ENCODE data around the gene DAP.
"Not testable (repeated sequence)": the region's sequence is repeated elsewhere in the genome, so short reads cannot be mapped to it uniquely, and the experiment has no call there.

DAP gene, protein sequence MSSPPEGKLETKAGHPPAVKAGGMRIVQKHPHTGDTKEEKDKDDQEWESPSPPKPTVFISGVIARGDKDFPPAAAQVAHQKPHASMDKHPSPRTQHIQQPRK

DNA sequence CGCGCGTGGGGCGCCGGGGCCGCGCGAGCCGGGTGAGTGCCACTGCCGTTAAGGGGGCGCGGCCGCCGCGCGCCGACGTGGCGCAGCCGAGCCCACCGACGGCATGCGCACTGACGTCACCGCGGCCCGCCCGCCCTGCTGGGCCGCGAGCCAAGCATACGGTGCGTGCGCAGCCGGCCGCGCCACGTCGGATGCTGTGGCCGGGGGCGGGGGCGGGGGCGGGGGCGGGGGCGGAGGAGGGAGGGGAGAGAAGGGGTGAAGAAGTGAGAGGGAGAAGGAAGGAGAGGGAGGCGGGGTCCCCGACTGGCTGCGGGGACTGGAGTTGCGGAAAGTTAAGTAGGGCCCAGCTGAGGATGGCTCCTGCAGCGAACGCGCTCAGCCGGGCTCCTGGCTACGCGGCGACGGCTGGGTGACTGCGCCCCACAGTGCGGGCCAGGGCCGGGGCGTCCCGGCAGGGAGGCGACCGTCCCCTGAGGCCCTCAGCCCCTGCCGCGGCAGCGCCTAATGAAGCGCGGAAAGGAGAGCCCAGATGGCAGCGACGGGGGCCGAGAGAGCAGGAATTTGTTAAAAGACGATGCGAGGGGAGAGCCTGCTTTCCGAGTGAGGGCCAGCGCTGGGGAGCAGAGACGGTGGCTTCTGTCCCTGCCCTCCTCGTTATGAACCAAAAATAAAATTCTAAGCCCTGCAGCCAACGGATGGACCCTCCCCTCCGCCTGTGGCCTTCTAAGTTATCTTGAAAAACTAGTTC, at the start of gene DAP:
Gene DAP (minus strand): TSS at position 50 of the 748 bp plus-strand sequence. CDS start 166 bp downstream, outside the sequence.
- DNase-seq = peak; percentile 51 to 93

DNA sequence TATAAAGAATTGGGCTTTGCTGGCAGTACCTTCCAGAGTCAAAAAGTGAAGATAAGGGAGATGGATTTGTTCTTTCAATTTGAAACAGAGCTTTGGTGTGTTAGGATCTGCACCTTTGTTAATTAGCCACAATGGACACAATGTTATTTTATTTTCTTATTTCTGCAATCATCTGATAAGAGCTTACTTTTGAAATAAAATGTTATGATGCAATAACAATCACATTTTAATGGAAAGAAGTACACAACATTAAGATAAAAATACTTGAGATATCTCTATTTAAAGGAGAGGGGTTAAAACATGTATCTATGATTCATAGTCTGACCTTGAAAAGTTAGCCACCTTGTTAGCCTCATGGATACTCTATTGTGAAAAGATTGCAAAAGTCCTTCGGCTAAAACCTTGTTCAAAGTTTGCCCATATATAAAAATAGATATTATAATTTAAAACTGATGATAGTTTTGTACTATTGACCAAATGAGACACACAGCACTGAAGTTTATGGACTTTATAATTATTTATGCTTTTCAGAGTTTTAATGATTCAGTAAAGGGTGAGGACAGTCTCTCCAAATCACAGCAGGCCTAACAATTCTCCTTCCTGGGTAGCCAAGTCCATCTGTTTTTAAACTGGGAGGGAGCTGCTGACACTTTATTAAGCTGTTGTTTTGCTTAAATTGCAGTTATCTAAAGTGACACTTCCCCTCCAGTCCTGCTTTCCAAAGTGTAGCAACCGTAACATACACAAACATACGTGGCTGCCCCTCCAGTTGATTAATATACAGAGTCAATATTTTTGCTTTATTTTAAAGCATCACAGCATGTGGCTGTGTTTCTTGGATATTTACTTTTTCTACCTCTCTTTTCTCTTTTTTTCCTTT, 47.6 kb upstream of the DAP start:
- DNase-seq = no peak

DNA sequence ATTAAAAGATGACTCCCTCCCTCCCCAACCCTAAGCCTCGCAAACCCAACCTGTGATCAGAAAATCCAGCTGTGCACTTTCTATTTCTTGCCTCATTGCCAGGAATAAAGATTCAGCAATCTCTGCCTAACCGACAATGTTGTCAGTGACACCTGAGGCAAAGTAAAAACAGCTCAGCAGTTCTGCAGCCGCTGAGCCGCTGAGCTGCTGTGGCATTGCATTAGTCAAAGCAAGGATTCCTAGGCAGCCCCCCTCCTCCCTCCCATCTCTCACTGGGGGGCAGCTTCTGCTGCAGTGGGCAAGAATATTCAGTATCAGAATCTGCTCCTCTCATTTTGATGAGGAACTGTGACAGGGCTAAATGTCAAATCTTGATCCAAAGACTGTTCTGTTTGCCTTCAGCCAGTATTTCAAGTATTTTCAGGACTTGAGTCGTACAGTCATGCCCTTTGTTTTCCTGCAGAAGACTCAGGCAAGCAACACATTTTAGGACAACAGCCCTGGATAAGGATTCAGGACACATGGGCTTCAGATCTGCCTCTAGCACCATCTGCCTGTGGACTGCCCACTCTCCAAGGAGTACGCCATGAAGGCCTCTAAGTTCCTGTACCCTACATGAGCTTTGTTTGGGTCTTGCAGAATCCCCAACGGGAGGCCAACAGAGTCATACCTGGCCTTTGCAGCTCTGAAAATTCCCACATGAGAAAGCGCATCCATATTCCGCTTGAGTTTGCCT, 41.1 kb upstream of the DAP start:
- no peak for DNase-seq

DNA sequence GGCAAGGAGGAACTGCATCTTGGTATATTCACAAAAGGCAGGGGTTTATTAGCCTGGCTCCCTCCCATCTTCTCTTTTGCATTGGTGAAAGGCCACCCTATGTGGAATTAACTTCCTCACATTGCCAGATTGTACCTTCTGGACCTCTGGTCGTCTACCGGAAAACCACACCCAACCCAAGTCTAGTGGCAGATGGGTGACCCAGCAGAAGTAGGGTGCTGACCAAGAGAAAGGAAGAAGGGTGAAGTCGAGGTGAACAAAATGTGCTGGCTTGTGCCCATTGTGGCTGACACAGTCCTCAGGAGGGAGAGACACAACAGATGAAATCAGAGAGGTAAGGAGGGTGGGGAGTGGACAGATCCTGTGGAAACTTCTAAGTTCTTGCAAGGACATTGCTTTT, 39.8 kb upstream of the DAP start:
- no peak for DNase-seq

DNA sequence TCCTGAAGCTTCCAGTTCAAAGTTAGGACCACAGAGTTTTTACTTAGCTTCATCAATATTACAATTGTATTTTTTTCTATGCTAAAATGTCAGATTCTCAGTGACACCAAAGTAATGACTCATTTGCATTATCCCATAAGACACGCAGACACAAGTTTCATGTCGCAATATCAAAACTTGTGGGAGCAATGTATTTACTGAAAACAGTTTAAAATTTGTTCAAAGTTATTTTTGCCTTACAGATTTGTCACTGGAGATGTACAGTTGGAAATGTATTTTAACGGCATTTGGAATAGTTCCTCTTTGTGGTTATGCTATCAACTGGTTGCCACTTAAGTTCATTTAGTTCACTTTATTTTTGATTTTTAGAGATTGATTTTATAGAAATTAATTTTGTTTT, 36.2 kb upstream of the DAP start:
- DNase-seq = no peak

DNA sequence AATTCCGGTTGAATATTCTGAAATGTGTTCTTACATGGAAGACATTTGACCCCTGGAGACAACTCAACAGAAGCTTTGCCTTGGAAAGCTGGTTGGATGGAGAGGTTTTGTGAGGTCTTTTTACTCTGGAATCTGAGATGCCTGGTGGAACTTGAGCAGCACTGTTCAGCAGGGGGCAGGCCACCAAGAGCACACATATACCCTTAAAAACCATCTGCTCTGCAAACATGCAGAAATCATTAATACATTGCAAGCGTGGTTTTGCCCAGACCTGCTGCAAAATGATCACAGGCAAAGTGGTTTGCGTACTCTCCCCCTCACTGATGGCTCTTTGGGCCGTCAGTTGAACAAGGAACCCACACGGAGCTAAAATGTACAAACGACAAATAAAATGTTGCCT, 32.8 kb upstream of the DAP start:
- no peak for DNase-seq

DNA sequence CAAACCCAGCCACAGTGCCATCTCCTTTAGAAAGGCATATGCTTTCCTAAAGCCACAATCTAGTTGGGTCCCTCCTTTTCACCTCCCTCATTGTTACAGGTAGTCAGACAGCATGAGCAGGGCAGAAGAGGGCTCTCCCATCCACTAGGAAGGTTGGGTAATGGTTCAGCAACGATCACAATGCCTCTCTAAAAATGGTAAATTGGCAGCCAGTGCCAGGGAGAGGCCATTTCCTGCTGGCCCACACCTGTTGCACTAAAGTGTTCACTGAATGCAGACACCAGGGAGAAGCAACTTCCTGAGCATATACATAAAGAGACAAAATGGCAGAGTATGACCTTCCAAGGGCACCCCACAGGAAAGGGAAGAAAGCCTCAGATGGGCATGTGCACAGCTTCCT, 31.3 kb upstream of the DAP start:
- no peak for DNase-seq

DNA sequence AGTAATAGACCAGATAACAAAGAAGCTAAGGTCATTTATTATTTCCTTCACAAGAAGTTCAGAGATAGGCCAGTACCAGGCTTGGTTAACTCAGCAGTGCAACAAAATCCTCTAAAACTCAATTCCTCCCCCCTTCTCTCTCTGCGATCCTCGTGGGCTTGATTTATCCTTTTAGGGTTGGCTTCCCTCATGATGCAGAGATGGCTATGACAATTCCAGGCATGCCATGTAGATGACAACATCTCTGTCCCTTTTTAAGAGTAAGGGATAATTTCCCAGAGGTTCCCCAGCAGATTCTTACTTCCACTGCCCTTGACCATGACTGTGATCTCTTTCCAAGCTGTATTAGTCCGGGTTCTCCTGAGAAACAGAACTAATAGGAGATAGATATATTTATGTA, 28.7 kb upstream of the DAP start:
- no peak for DNase-seq

DNA sequence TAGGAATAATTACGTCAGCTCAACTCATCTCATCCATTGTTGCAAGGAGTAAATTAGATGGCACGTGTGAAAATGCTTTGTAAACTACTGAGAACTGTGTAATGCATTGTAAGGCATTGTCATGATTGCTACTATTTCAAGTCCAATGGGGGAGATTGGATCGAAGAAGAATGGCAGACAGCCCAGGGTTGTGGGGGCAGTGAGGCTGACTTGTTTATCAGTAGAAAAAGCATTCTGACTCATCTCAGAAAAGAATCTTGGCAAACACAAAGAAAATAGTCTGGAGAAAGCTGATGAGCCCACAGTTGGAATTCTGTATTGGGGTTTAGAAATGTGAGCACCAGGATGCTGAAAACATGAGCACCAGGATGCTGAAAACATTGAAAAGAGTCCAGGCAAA, 28.0 kb upstream of the DAP start:
- DNase-seq = no peak

DNA sequence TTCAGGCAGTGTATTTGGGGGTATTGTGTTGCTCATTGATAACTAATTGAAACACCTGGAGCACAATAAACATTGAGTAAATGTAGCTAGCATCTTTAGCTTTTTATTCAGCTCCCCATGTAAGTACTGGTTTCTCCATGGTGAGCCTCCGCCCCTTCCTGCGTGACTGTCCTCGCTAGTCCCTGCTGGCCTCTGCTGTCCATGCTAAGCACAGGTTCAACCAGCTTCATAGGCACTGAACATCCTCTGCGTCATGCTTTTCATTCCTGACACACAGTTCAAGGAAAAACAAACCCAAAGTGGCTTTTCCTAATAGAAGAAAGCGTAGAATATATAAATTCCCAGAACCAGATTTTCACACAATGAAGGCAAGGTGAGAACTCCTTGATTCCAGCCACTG, 27.3 kb upstream of the DAP start:
- no peak for DNase-seq

DNA sequence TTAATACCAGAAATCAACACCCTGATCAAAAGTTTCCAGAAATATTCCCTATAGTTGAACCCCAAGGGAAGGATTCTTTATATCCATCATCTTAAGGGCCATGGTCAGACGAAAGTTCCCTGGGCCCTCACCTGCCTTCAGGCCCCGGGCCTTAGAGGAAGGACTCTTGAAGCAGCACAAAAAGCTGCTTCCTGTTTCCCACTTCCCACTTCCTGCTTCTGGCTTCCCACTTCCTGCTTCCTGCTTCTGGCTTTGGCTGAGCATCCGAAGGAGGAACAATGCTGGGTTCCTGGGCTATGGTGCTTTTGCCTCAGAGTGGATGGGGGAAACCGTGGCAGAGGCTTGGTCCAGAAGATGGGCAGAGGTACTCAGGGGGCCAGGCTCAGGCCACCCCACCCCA, 25.8 kb upstream of the DAP start:
- DNase-seq = no peak

DNA sequence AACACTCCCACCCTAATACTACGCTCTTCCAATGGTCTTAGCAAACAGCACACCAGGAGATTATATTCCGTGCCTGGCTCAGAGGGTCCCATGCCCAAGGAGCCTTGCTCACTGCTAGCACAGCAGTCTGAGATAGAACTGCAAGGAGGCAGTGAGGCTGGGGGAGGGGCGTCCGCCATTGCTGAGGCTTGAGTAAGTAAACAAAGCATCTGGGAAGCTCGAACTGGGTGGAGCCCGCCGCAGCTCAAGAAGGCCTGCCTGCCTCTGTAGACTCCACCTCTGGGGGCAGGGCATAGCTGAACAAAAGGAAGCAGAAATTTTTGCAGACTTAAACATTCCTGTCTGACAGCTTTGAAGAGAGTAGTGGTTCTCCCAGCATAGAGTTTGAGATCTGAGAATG, 19.2 kb upstream of the DAP start:
- DNase-seq = not testable (repeated sequence)

DNA sequence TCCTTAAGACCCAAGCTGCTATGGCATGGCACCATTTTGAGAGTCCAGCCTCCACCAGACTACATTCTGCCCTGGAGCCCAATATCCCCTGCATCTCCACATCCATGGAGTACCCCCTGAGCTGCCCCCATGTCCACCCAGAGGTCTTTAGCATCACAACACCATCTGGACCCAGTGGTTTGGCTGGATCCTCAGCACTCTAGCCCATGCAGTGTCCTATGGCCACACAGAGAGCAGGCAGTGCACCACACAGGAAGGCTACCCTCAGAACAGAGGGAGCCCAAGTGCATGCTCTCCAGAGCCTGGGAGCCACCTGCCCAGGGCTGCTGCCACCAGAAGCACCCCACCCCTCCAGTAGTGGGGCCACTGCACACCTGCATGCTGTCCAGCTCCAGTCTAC, 18.6 kb upstream of the DAP start:
- no peak for DNase-seq

DNA sequence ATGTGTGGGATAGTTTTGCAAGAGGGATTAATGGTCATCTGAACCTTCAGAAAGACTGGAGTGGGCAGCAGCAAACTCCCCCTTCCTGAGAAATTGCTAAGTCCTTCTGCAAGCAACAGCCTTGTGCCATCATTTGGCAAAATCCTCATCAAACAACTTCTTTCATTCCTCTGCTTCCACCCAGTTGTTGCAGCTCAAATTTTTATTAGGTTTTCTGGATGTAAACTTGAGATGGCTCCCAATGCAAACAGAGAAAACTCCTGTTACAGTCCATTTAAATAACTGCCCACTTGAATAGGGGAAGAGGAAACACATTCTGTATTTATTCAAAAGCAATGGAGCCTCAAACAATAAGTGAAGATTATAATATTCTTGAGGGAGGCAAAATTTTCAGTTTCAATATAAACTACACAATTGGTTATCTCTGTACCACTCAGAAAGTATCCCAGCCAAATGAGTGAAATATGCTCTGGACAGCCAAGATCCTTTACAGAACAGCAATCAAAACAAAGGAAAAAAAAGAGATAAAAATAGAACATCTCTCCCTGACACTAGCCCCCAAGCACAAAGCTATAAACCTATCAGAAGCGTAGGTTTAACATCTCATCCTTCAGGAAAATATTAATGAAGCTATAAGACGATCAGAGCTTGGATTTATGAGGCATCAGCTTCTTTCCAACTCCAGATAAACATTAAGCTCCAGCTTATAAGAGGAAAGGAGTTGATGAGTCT, 17.3 kb upstream of the DAP start:
- DNase-seq = no peak

DNA sequence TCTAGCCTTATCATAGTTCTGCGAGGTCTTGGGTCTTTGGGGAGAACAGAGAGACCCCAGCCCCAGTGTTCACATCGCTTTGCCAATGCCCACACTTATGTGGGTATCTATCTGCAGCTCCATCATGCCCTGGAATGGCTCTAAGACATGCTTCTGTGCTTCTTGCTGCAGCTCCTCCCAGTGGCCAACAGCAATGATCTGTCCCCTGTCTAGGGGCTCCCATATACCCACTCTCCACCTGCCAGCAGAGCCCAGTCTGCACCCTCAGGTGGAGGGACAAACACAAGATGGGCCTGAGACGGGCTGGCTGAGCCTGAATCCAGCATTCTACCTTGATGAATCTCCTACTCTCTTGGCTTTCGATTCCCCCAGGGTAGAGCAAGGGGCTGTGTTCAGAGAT, 14.6 kb upstream of the DAP start:
- peak in 1 of 2 experiments; percentile 16 for DNase-seq

DNA sequence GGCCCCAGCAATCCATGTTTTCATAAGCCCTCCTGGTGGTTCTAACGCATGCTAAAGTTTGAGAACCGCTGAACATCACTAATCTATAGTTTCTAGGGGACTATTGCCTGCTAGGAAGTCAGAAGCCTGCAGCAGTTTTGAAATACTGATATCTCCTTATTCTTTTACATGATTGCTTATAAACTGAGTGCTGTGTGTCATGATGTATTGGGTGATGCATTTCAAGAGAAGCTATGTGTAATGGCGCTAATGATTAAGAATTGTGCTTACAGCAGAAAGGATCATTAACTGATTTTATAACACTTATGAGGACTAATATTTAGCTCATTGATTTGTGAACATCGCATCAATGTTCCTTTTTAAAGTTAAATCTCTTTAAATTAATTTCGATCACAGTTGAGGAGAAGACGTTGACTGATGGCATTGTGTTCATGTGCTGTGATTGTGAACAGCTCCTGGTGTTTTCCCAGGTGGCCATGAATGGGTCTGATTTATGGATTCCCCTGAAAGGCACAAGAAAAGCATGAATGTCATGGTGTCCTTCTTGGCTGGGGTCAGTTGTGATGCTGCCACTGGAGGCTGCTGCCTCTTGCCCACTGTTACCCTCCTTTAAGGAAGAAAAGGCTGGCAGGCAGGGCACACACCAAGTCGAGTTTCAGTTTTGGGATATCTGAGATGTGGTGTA, 12.0 kb upstream of the DAP start:
- no peak for DNase-seq

DNA sequence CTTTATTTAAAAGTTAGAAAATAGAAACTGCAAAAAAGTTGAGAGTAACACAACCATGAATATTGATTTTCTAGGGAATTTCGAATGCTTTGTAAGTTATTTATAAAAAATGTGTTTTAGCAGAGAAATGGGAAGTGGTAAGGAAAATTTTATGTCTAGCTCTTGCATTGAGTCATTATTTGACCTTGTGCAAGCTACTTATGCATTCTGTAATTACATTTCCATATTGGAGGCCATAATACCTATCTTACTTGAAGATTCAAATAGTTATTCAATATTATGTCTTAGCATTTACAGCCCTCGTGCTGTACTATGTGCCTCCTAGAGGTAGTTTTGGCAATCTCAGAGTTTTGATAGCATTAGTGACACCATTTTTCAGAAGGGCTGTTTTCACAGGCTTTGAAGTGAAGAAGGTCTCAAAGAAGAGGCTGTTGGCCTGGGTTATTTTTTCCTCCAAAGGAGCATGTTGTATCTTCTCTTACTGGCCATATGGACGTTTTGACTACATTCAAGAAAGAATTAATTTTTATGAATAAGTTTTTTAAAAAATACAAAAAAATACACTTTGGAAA, 7.4 kb upstream of the DAP start:
- DNase-seq = no peak

DNA sequence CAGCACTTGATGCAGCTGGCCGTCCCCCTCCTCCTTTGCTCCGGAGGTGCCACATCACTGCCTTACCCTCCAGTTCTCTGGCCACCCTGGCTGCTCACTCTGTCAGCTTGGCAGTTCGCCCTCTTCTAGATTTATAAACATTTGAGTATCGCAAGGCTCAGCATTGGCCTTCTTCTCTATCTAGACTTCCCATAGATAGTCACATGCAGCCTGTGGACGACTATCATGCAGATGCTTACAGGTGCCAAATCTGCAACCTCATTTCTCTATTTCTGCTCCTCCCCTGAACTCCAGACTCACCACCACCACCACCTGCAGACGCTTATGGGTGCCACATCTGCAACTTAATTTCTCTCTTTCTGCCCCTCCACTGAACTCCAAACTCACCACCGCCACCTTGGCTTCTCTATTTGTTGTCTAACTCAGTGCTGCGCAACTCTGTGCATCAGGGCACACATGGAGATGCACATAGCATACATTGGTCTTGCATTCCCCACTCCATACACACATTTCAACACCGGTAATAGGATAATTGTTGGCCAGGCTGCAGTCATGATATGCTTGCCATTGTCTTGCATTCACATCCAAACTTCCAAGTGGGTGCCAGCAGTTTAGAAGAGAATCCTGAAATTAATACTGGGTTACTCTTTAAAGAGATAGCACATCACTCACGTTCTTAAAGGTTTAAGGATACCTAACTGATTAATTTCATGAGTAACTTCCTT, 1.9 kb upstream of the DAP start:
- no peak for DNase-seq

DNA sequence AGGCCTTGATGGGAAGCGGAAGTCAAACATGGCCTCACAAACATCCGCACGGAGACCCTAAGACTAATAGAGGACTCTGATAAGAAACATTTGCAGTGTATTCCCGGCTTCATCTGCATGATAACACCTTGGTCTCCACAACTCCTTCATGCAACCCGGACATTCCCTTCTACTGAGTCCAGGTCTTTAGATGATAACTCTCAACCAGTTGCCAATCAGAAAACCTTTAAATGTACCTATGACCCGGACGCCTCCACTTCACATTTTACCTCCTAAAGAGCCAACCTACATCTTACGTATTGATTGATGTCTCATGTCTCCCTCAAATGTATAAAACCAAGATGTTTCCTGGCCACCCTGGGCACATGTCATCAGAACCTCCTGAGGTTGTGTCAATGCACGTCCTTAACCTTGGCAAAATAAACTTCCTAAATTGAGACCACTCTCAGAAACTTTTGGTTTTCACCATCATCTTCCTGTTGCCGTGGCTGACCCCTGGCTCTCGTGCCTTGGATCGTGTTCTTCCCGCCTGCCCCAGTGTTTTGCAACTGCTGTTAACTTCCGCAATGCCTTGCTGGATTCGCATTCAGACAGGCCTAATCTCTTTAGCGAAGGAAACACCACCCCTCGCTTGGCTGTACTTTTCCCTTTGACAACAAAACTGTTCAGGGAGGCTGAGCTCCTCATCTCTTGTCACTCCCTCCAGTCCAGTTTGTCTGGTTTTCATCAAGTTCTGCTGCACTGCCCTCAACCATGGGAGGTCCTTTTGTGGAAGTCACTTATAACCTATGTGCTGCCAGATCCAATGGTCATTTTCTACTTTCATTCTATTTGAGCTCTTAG, 1.1 kb upstream of the DAP start:
- DNase-seq = no peak

DNA sequence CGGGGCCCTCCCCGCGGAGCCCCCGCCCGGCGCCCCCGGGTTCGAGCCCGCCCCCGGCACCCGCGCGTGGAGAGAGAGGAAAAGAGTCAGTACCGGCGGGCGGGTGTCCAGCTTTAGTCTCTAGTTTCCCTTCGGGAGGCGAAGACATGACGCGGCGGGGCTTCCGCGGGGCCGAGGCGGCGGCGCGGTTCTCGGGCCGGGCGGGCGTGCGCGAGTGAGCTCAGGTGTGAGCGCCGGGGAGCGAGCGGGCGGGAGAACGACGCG, 181 bp downstream of the DAP start:
- DNase-seq = no peak
